ENCODE data around the gene CDK15. TPM values are rescaled to one million over a fixed set of nuclear protein-coding genes. Genes with fewer than 3 reads are reported as not detected.

The CDK15 gene
- total RNA-seq, 1 donor from 2014 or later, result not detected

GRCh38 chr2:201911372-201911771 lies 105.0 kb downstream of the CDK15 start:
- Mint-ChIP-seq H3K4me1 (ENCODE audit: unreplicated experiment) (no peaks in the 10 kb centered on the region), H3K27ac (ENCODE audit: unreplicated experiment) (no peak overlapping the region), H3K27me3 (ENCODE audit: unreplicated experiment) (no peaks in the 10 kb centered on the region), H3K9me3 (ENCODE audit: unreplicated experiment) (no peaks in the 10 kb centered on the region), H3K36me3 (ENCODE audit: low read depth, unreplicated experiment) (no peaks in the 10 kb centered on the region), H3K4me3 (ENCODE audit: unreplicated experiment) (no peak overlapping the region)
- no peak for TF ChIP-seq CTCF (IDR thresholded peaks at IDR 0.05; ENCODE audit: unreplicated experiment)
- no peak for DNase-seq (ENCODE audit: low spot score)

- Mint-ChIP-seq H3K4me1 (ENCODE audit: unreplicated experiment) (no peaks in the 10 kb centered on the region), H3K4me3 (ENCODE audit: unreplicated experiment) (no peak overlapping the region), H3K9me3 (ENCODE audit: unreplicated experiment) (no peaks in the 10 kb centered on the region), H3K27me3 (ENCODE audit: unreplicated experiment) (no peaks in the 10 kb centered on the region), H3K36me3 (ENCODE audit: low read depth, unreplicated experiment) (no peaks in the 10 kb centered on the region), H3K27ac (ENCODE audit: unreplicated experiment) (no peak overlapping the region)
- no peak for DNase-seq (ENCODE audit: low spot score)
- no peak for TF ChIP-seq CTCF (IDR thresholded peaks at IDR 0.05; ENCODE audit: unreplicated experiment)
Measured at GRCh38 chr2:201913201-201913600, 106.9 kb downstream of the CDK15 start.

GRCh38 chr2:201915446-201915845 lies 109.1 kb downstream of the CDK15 start:
- Mint-ChIP-seq H3K9me3 (ENCODE audit: unreplicated experiment) (no peaks in the 10 kb centered on the region), H3K27me3 (ENCODE audit: unreplicated experiment) (no peaks in the 10 kb centered on the region), H3K4me3 (ENCODE audit: unreplicated experiment) (no peak overlapping the region), H3K36me3 (ENCODE audit: low read depth, unreplicated experiment) (no peaks in the 10 kb centered on the region), H3K4me1 (ENCODE audit: unreplicated experiment) (peaks cover 10% of the 10 kb centered on the region), H3K27ac (ENCODE audit: unreplicated experiment) (no peak overlapping the region)
- TF ChIP-seq CTCF (IDR thresholded peaks at IDR 0.05; ENCODE audit: unreplicated experiment), result no peak
- no peak for DNase-seq (ENCODE audit: low spot score)

- Mint-ChIP-seq H3K4me3 (ENCODE audit: unreplicated experiment) (no peak overlapping the region), H3K27ac (ENCODE audit: unreplicated experiment) (no peak overlapping the region), H3K4me1 (ENCODE audit: unreplicated experiment) (peaks cover 10% of the 10 kb centered on the region), H3K27me3 (ENCODE audit: unreplicated experiment) (no peaks in the 10 kb centered on the region), H3K36me3 (ENCODE audit: low read depth, unreplicated experiment) (no peaks in the 10 kb centered on the region), H3K9me3 (ENCODE audit: unreplicated experiment) (no peaks in the 10 kb centered on the region)
- TF ChIP-seq CTCF (IDR thresholded peaks at IDR 0.05; ENCODE audit: unreplicated experiment), result no peak
- DNase-seq (ENCODE audit: low spot score), result no peak
Measured at GRCh38 chr2:201916565-201916964, 110.2 kb downstream of the CDK15 start.

- H3K9me3 Mint-ChIP-seq (ENCODE audit: unreplicated experiment), result no peaks in the 10 kb centered on the region
- peaks cover 10% of the 10 kb centered on the region for H3K4me1 Mint-ChIP-seq (ENCODE audit: unreplicated experiment)
- no peak overlapping the region for H3K4me3 Mint-ChIP-seq (ENCODE audit: unreplicated experiment)
- DNase-seq (ENCODE audit: low spot score), result peak; percentile 7
- peak overlapping the region; percentile 72 for H3K27ac Mint-ChIP-seq (ENCODE audit: unreplicated experiment)
- no peak for TF ChIP-seq CTCF (IDR thresholded peaks at IDR 0.05; ENCODE audit: unreplicated experiment)
- H3K36me3 Mint-ChIP-seq (ENCODE audit: low read depth, unreplicated experiment), result no peaks in the 10 kb centered on the region
- no peaks in the 10 kb centered on the region for H3K27me3 Mint-ChIP-seq (ENCODE audit: unreplicated experiment)
Measured at GRCh38 chr2:201918616-201919307, 112.4 kb downstream of the CDK15 start.
